ENCODE measurements around the gene RBBP8.
"Not testable (repeated sequence)": the region's sequence is repeated elsewhere in the genome, so short reads cannot be mapped to it uniquely, and the experiment has no call there.

RBBP8 gene

GRCh38 chr18:22933206-22933965 is at the start of gene RBBP8:
TSS of gene RBBP8 (plus strand) at chr18:22933328. CDS start at chr18:22936852, 3,524 bp downstream.
- no peaks in the 10 kb centered on the region for H3K27me3 ChIP-seq (ENCODE audit: control insufficient read depth in 1 of 2, insufficient read depth in 2 of 2, low read length in 2 of 2)
- peak within 1 kb of the TSS; percentile 90 to 98 for H3K9ac ChIP-seq (ENCODE audit: low read length in 2 of 2)
- H3K4me1 ChIP-seq (ENCODE audit: control insufficient read depth, insufficient read depth, low read length): peaks cover 3% of the 10 kb centered on the region
- no peaks in the 10 kb centered on the region for H3K9me3 ChIP-seq (ENCODE audit: control insufficient read depth in 2 of 2, low read length in 2 of 2)
- H3K27ac ChIP-seq (ENCODE audit: low read length): peak within 1 kb of the TSS; percentile 91
- H3K4me3 ChIP-seq (ENCODE audit: low read length in 2 of 2): peak within 1 kb of the TSS; percentile 93 to 98
- no peaks in the 10 kb centered on the region for H3K36me3 ChIP-seq (ENCODE audit: control insufficient read depth in 2 of 2, insufficient read depth in 2 of 2, low read length in 2 of 2)

DNA sequence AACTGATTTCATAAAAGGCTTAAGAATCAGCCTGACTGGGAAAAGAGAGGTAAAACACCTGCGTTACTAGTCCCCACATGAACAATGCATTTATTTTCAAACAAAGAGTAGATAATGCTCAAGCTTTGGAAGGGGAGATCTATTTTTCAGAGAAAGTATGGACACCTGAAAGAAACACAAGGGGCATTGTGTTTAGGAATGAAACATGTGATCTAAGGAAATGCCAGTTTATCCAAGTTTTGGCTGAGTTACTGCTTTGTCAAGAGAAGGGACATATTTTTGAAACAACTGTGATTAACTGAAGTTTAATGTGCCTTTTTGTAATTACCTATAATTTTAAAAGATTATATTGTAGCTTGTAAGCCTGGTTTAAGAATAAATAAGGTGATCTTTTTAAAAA is 49.3 kb upstream of the RBBP8 start:
- H3K9ac ChIP-seq (ENCODE audit: low read length in 2 of 2): no peak overlapping the region
- H3K4me3 ChIP-seq (ENCODE audit: low read length in 2 of 2): no peak overlapping the region
- H3K9me3 ChIP-seq (ENCODE audit: control insufficient read depth in 2 of 2, low read length in 2 of 2): no peaks in the 10 kb centered on the region
- no peaks in the 10 kb centered on the region for H3K36me3 ChIP-seq (ENCODE audit: control insufficient read depth in 2 of 2, insufficient read depth in 2 of 2, low read length in 2 of 2)
- H3K27me3 ChIP-seq (ENCODE audit: control insufficient read depth in 1 of 2, insufficient read depth in 2 of 2, low read length in 2 of 2): no peaks in the 10 kb centered on the region
- no peak overlapping the region for H3K27ac ChIP-seq (ENCODE audit: low read length)
- H3K4me1 ChIP-seq (ENCODE audit: control insufficient read depth, insufficient read depth, low read length): no peaks in the 10 kb centered on the region

DNA sequence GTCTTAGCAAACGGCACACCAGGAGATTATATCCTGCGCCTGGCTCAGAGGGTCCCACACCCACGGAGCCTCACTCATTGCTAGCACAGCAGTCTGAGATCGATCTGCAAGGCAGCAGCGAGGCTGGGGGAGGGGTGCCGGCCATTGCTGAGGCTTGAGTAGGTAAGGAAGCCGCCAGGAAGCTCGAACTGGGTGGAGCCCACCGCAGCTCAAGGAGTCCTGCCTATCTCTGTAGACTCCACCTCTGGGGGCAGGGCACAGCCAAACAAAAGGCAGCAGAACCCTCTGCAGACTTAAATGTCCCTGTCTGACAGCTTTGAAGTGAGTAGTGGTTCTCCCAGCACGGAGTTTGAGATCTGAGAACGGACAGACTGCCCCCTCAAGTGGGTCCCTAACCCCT is 47.4 kb upstream of the RBBP8 start:
- not testable (repeated sequence) for H3K27ac ChIP-seq (ENCODE audit: low read length); H3K9me3 ChIP-seq (ENCODE audit: control insufficient read depth in 2 of 2, low read length in 2 of 2); H3K9ac ChIP-seq (ENCODE audit: low read length in 2 of 2); H3K27me3 ChIP-seq (ENCODE audit: control insufficient read depth in 1 of 2, insufficient read depth in 2 of 2, low read length in 2 of 2); H3K4me3 ChIP-seq (ENCODE audit: low read length in 2 of 2); H3K4me1 ChIP-seq (ENCODE audit: control insufficient read depth, insufficient read depth, low read length); H3K36me3 ChIP-seq (ENCODE audit: control insufficient read depth in 2 of 2, insufficient read depth in 2 of 2, low read length in 2 of 2)

GRCh38 chr18:22899421-22899820 is 33.7 kb upstream of the RBBP8 start:
- H3K27ac ChIP-seq (ENCODE audit: low read length): no peak overlapping the region
- H3K9ac ChIP-seq (ENCODE audit: low read length in 2 of 2): no peak overlapping the region
- H3K27me3 ChIP-seq (ENCODE audit: control insufficient read depth in 1 of 2, insufficient read depth in 2 of 2, low read length in 2 of 2): no peaks in the 10 kb centered on the region
- no peaks in the 10 kb centered on the region for H3K9me3 ChIP-seq (ENCODE audit: control insufficient read depth in 2 of 2, low read length in 2 of 2)
- H3K36me3 ChIP-seq (ENCODE audit: control insufficient read depth in 2 of 2, insufficient read depth in 2 of 2, low read length in 2 of 2): no peaks in the 10 kb centered on the region
- H3K4me3 ChIP-seq (ENCODE audit: low read length in 2 of 2): no peak overlapping the region
- H3K4me1 ChIP-seq (ENCODE audit: control insufficient read depth, insufficient read depth, low read length): no peaks in the 10 kb centered on the region

GRCh38 chr18:22900558-22901238 is 32.4 kb upstream of the RBBP8 start:
- H3K36me3 ChIP-seq (ENCODE audit: control insufficient read depth in 2 of 2, insufficient read depth in 2 of 2, low read length in 2 of 2): no peaks in the 10 kb centered on the region
- H3K9me3 ChIP-seq (ENCODE audit: control insufficient read depth in 2 of 2, low read length in 2 of 2): no peaks in the 10 kb centered on the region
- H3K27me3 ChIP-seq (ENCODE audit: control insufficient read depth in 1 of 2, insufficient read depth in 2 of 2, low read length in 2 of 2): no peaks in the 10 kb centered on the region
- no peaks in the 10 kb centered on the region for H3K4me1 ChIP-seq (ENCODE audit: control insufficient read depth, insufficient read depth, low read length)
- H3K27ac ChIP-seq (ENCODE audit: low read length): no peak overlapping the region
- no peak overlapping the region for H3K9ac ChIP-seq (ENCODE audit: low read length in 2 of 2)
- no peak overlapping the region for H3K4me3 ChIP-seq (ENCODE audit: low read length in 2 of 2)

DNA sequence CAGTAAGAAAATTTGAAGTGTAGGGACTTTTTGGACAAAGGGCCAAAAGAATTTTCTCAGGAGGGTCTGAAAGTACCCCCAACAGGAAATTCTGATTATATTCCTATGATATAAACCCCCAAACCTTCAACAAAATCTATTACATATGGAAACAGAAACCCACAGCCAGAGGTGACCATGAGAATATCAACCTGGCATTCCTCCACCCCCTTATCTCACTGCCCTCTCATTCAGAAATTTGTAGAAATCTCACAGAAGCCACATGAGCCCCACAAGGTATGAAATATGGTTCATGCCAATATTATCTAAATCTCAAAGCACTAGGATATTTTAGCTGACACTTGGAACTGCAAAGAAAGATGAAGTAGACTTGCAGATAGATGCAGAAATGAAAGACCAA is 31.0 kb upstream of the RBBP8 start:
- Histone ChIP-seq H3K4me1 (ENCODE audit: control insufficient read depth, insufficient read depth, low read length) (no peaks in the 10 kb centered on the region), H3K27ac (ENCODE audit: low read length) (no peak overlapping the region), H3K4me3 (ENCODE audit: low read length in 2 of 2) (no peak overlapping the region), H3K27me3 (ENCODE audit: control insufficient read depth in 1 of 2, insufficient read depth in 2 of 2, low read length in 2 of 2) (no peaks in the 10 kb centered on the region), H3K9me3 (ENCODE audit: control insufficient read depth in 2 of 2, low read length in 2 of 2) (no peaks in the 10 kb centered on the region), H3K9ac (ENCODE audit: low read length in 2 of 2) (no peak overlapping the region), H3K36me3 (ENCODE audit: control insufficient read depth in 2 of 2, insufficient read depth in 2 of 2, low read length in 2 of 2) (no peaks in the 10 kb centered on the region)

GRCh38 chr18:22903248-22903647 is 29.9 kb upstream of the RBBP8 start:
- not testable (repeated sequence) for H3K27me3 ChIP-seq (ENCODE audit: control insufficient read depth in 1 of 2, insufficient read depth in 2 of 2, low read length in 2 of 2); H3K4me3 ChIP-seq (ENCODE audit: low read length in 2 of 2); H3K36me3 ChIP-seq (ENCODE audit: control insufficient read depth in 2 of 2, insufficient read depth in 2 of 2, low read length in 2 of 2); H3K9me3 ChIP-seq (ENCODE audit: control insufficient read depth in 2 of 2, low read length in 2 of 2); H3K9ac ChIP-seq (ENCODE audit: low read length in 2 of 2); H3K4me1 ChIP-seq (ENCODE audit: control insufficient read depth, insufficient read depth, low read length); H3K27ac ChIP-seq (ENCODE audit: low read length)

DNA sequence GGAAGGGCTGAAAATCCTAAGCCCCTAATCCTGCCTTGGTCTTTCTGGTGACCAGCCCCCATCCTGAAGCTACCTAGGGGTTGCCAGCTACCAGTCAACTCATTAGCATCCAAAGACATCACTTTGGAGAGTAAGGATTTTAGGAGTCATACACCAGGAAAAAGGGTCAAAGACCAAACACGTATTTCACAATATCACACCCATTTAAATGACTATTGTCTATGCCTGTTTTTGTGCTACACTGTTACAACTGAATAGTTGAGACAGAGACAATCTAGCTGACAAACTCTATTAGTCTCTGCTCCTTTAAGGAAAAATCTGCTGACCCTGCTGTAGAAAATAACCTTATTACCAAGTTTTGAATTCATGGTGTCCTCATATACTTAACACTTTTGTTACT is 21.0 kb upstream of the RBBP8 start:
- no peaks in the 10 kb centered on the region for H3K27me3 ChIP-seq (ENCODE audit: control insufficient read depth in 1 of 2, insufficient read depth in 2 of 2, low read length in 2 of 2)
- no peak overlapping the region for H3K9ac ChIP-seq (ENCODE audit: low read length in 2 of 2)
- no peak overlapping the region for H3K27ac ChIP-seq (ENCODE audit: low read length)
- no peaks in the 10 kb centered on the region for H3K36me3 ChIP-seq (ENCODE audit: control insufficient read depth in 2 of 2, insufficient read depth in 2 of 2, low read length in 2 of 2)
- H3K9me3 ChIP-seq (ENCODE audit: control insufficient read depth in 2 of 2, low read length in 2 of 2): no peaks in the 10 kb centered on the region
- H3K4me3 ChIP-seq (ENCODE audit: low read length in 2 of 2): no peak overlapping the region
- H3K4me1 ChIP-seq (ENCODE audit: control insufficient read depth, insufficient read depth, low read length): no peaks in the 10 kb centered on the region

DNA sequence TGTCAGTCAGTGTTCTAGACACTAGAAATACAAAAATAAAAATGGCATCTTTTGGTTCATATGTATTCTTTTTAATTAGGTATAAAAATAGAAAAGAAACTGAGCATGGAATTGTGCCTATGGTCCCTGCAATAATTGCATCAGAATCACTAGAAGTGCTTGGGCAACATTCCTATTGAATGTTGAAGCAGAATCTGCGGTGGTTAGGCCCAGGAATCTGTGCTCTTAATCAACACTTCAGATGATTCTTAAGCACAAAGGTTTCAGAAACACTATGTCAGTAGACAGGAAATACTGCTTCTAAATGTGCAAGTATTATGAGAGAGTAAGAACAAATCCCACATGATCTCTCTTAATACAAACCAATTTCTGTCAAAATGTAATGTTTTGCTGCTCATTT is 20.3 kb upstream of the RBBP8 start:
- Histone ChIP-seq H3K9me3 (ENCODE audit: control insufficient read depth in 2 of 2, low read length in 2 of 2) (no peaks in the 10 kb centered on the region), H3K36me3 (ENCODE audit: control insufficient read depth in 2 of 2, insufficient read depth in 2 of 2, low read length in 2 of 2) (no peaks in the 10 kb centered on the region), H3K27me3 (ENCODE audit: control insufficient read depth in 1 of 2, insufficient read depth in 2 of 2, low read length in 2 of 2) (no peaks in the 10 kb centered on the region), H3K27ac (ENCODE audit: low read length) (no peak overlapping the region), H3K4me1 (ENCODE audit: control insufficient read depth, insufficient read depth, low read length) (no peaks in the 10 kb centered on the region), H3K4me3 (ENCODE audit: low read length in 2 of 2) (no peak overlapping the region), H3K9ac (ENCODE audit: low read length in 2 of 2) (no peak overlapping the region)

GRCh38 chr18:22913861-22914260 is 19.3 kb upstream of the RBBP8 start:
- no peaks in the 10 kb centered on the region for H3K9me3 ChIP-seq (ENCODE audit: control insufficient read depth in 2 of 2, low read length in 2 of 2)
- no peak overlapping the region for H3K9ac ChIP-seq (ENCODE audit: low read length in 2 of 2)
- H3K27me3 ChIP-seq (ENCODE audit: control insufficient read depth in 1 of 2, insufficient read depth in 2 of 2, low read length in 2 of 2): no peaks in the 10 kb centered on the region
- no peak overlapping the region for H3K27ac ChIP-seq (ENCODE audit: low read length)
- H3K4me1 ChIP-seq (ENCODE audit: control insufficient read depth, insufficient read depth, low read length): no peaks in the 10 kb centered on the region
- H3K4me3 ChIP-seq (ENCODE audit: low read length in 2 of 2): no peak overlapping the region
- no peaks in the 10 kb centered on the region for H3K36me3 ChIP-seq (ENCODE audit: control insufficient read depth in 2 of 2, insufficient read depth in 2 of 2, low read length in 2 of 2)

- Histone ChIP-seq H3K27ac (ENCODE audit: low read length) (no peak overlapping the region), H3K27me3 (ENCODE audit: control insufficient read depth in 1 of 2, insufficient read depth in 2 of 2, low read length in 2 of 2) (no peaks in the 10 kb centered on the region), H3K4me1 (ENCODE audit: control insufficient read depth, insufficient read depth, low read length) (no peaks in the 10 kb centered on the region), H3K9me3 (ENCODE audit: control insufficient read depth in 2 of 2, low read length in 2 of 2) (no peaks in the 10 kb centered on the region), H3K9ac (ENCODE audit: low read length in 2 of 2) (no peak overlapping the region), H3K36me3 (ENCODE audit: control insufficient read depth in 2 of 2, insufficient read depth in 2 of 2, low read length in 2 of 2) (no peaks in the 10 kb centered on the region), H3K4me3 (ENCODE audit: low read length in 2 of 2) (no peak overlapping the region)
These were observed 18.5 kb upstream of the RBBP8 start for GRCh38 chr18:22914633-22915032.

All from stomach smooth muscle (tissue), 2 donors.